Loucy (cell line): ENCODE data around the gene CENPF.

ENCODE experiments used
- CTCF ChIP-seq: fragments of 200-600 bp; sonication (generic); conservative IDR thresholded peaks from 2 replicates; pipeline ENCODE4 v1.5.1; 2014; ENCODE audit warnings: mild to moderate bottlenecking, antibody characterized with exemption, low read length
- EZH2phosphoT487 ChIP-seq: fragments of 200-600 bp; IDR thresholded peaks from 2 replicates; pipeline ENCODE4 v1.6.1; 2018; ENCODE audit warnings: antibody characterized with exemption, mild to moderate bottlenecking, moderate library complexity, borderline replicate concordance

GRCh38 chr1:214676747-214677146 is 73.8 kb downstream of the CENPF start:
- no peak for TF ChIP-seq EZH2phosphoT487
- no peak for TF ChIP-seq CTCF
